ENCODE results near the gene CCDC91.
"Not testable (repeated sequence)": the region's sequence is repeated elsewhere in the genome, so short reads cannot be mapped to it uniquely, and the experiment has no call there.

CCDC91 gene

GRCh38 chr12:28180786-28181185, 9.5 kb upstream of the CCDC91 start:
- no peak for DNase-seq (ENCODE audit: low read depth in 2 of 2)

GRCh38 chr12:28184375-28184774, 5.9 kb upstream of the CCDC91 start:
- no peak for DNase-seq (ENCODE audit: low read depth in 2 of 2)

- DNase-seq (ENCODE audit: low read depth in 2 of 2) = no peak
Observed at GRCh38 chr12:28186500-28186899, 3.8 kb upstream of the CCDC91 start.

- DNase-seq (ENCODE audit: low read depth in 2 of 2) = no peak
Observed at GRCh38 chr12:28189784-28190320, 404 bp upstream of the CCDC91 start.

GRCh38 chr12:28191051-28192048, 1.1 kb downstream of the CCDC91 start:
- no peak for DNase-seq (ENCODE audit: low read depth in 2 of 2)

- DNase-seq (ENCODE audit: low read depth in 2 of 2) = no peak
Observed at GRCh38 chr12:28192125-28192524, 1.9 kb downstream of the CCDC91 start.

- not testable (repeated sequence) for DNase-seq (ENCODE audit: low read depth in 2 of 2)
Observed at GRCh38 chr12:28194621-28195020, 4.4 kb downstream of the CCDC91 start.

GRCh38 chr12:28201136-28201535, 10.9 kb downstream of the CCDC91 start:
- not testable (repeated sequence) for DNase-seq (ENCODE audit: low read depth in 2 of 2)

- no peak for DNase-seq (ENCODE audit: low read depth in 2 of 2)
Observed at GRCh38 chr12:28202374-28203130, 12.3 kb downstream of the CCDC91 start.

GRCh38 chr12:28209782-28210181, 19.5 kb downstream of the CCDC91 start:
- no peak for DNase-seq (ENCODE audit: low read depth in 2 of 2)

GRCh38 chr12:28212182-28212581, 21.9 kb downstream of the CCDC91 start:
- DNase-seq (ENCODE audit: low read depth in 2 of 2) = no peak

- no peak for DNase-seq (ENCODE audit: low read depth in 2 of 2)
Observed at GRCh38 chr12:28215021-28215420, 24.8 kb downstream of the CCDC91 start.

GRCh38 chr12:28216016-28216415, 25.8 kb downstream of the CCDC91 start:
- no peak for DNase-seq (ENCODE audit: low read depth in 2 of 2)

GRCh38 chr12:28217805-28218204, 27.5 kb downstream of the CCDC91 start:
- no peak for DNase-seq (ENCODE audit: low read depth in 2 of 2)

GRCh38 chr12:28218875-28219274, 28.6 kb downstream of the CCDC91 start:
- DNase-seq (ENCODE audit: low read depth in 2 of 2) = no peak

- no peak for DNase-seq (ENCODE audit: low read depth in 2 of 2)
Observed at GRCh38 chr12:28219827-28220226, 29.6 kb downstream of the CCDC91 start.

- peak; percentile 45 to 56 for DNase-seq (ENCODE audit: low read depth in 2 of 2)
Observed at GRCh38 chr12:28222081-28222700, 31.9 kb downstream of the CCDC91 start.

GRCh38 chr12:28223025-28223554, 32.8 kb downstream of the CCDC91 start:
- no peak for DNase-seq (ENCODE audit: low read depth in 2 of 2)

- no peak for DNase-seq (ENCODE audit: low read depth in 2 of 2)
Observed at GRCh38 chr12:28223858-28224257, 33.6 kb downstream of the CCDC91 start.

GRCh38 chr12:28226705-28227104, 36.4 kb downstream of the CCDC91 start:
- no peak for DNase-seq (ENCODE audit: low read depth in 2 of 2)

GRCh38 chr12:28227251-28227650, 37.0 kb downstream of the CCDC91 start:
- no peak for DNase-seq (ENCODE audit: low read depth in 2 of 2)

GRCh38 chr12:28231248-28231647, 41.0 kb downstream of the CCDC91 start:
- DNase-seq (ENCODE audit: low read depth in 2 of 2) = no peak

Data from stimulated activated CD4-positive, alpha-beta T cell treated with anti-CD3 and anti-CD28 coated beads, Interleukin-15, amount 100 ng/mL, for 48 hours (primary cell).